ENCODE measurements around the gene RAB3D. TPM values are rescaled to one million over a fixed set of nuclear protein-coding genes. Genes with fewer than 3 reads are reported as not detected.
"Not testable (repeated sequence)": the region's sequence is repeated elsewhere in the genome, so short reads cannot be mapped to it uniquely, and the experiment has no call there.

Gene RAB3D
- polyA plus RNA-seq, 1 donor: 82.9 TPM

GRCh38 chr19:11324079-11324661, 15.3 kb downstream of the RAB3D start:
- peak overlapping the region; percentile 53 for H3K27ac ChIP-seq (ENCODE audit: low read length)
- DNase-seq: peak; percentile 47 to 75
- H3K27me3 ChIP-seq (ENCODE audit: control insufficient read depth, insufficient read depth, low read length): no peaks in the 10 kb centered on the region
- peaks cover 13% of the 10 kb centered on the region for H3K4me1 ChIP-seq (ENCODE audit: control insufficient read depth, insufficient read depth, low read length)
- no peak overlapping the region for H3K4me3 ChIP-seq (ENCODE audit: low read length)
- H3K36me3 ChIP-seq (ENCODE audit: control insufficient read depth, insufficient read depth, low read length): peaks cover 44% of the 10 kb centered on the region
- no peaks in the 10 kb centered on the region for H3K9me3 ChIP-seq (ENCODE audit: control insufficient read depth, low read depth, low read length)
- WGBS (ENCODE audit: insufficient coverage, low lambda C conversion rate): no CpG with 5 or more reads among the region's 10 CpGs

GRCh38 chr19:11323601-11324078, 15.8 kb downstream of the RAB3D start:
- no CpG with 5 or more reads among the region's 5 CpGs for WGBS (ENCODE audit: insufficient coverage, low lambda C conversion rate)
- Histone ChIP-seq H3K27ac (ENCODE audit: low read length) (peak overlapping the region; percentile 53), H3K36me3 (ENCODE audit: control insufficient read depth, insufficient read depth, low read length) (peaks cover 40% of the 10 kb centered on the region), H3K4me1 (ENCODE audit: control insufficient read depth, insufficient read depth, low read length) (peaks cover 13% of the 10 kb centered on the region), H3K27me3 (ENCODE audit: control insufficient read depth, insufficient read depth, low read length) (no peaks in the 10 kb centered on the region), H3K9me3 (ENCODE audit: control insufficient read depth, low read depth, low read length) (no peaks in the 10 kb centered on the region), H3K4me3 (ENCODE audit: low read length) (no peak overlapping the region)
- no peak for DNase-seq

GRCh38 chr19:11322269-11323024, 17.0 kb downstream of the RAB3D start:
- H3K36me3 ChIP-seq (ENCODE audit: control insufficient read depth, insufficient read depth, low read length): peaks cover 34% of the 10 kb centered on the region
- H3K27ac ChIP-seq (ENCODE audit: low read length): no peak overlapping the region
- 65% methylated on average over 2 of the region's 7 CpGs for WGBS (ENCODE audit: insufficient coverage, low lambda C conversion rate)
- H3K4me1 ChIP-seq (ENCODE audit: control insufficient read depth, insufficient read depth, low read length): peaks cover 13% of the 10 kb centered on the region
- no peaks in the 10 kb centered on the region for H3K9me3 ChIP-seq (ENCODE audit: control insufficient read depth, low read depth, low read length)
- no peak for DNase-seq
- no peaks in the 10 kb centered on the region for H3K27me3 ChIP-seq (ENCODE audit: control insufficient read depth, insufficient read depth, low read length)
- no peak overlapping the region for H3K4me3 ChIP-seq (ENCODE audit: low read length)

- no CpG with 5 or more reads among the region's 14 CpGs for WGBS (ENCODE audit: insufficient coverage, low lambda C conversion rate)
- H3K27ac ChIP-seq (ENCODE audit: low read length): no peak overlapping the region
- no peaks in the 10 kb centered on the region for H3K27me3 ChIP-seq (ENCODE audit: control insufficient read depth, insufficient read depth, low read length)
- peaks cover 24% of the 10 kb centered on the region for H3K36me3 ChIP-seq (ENCODE audit: control insufficient read depth, insufficient read depth, low read length)
- DNase-seq: peak in 1 of 2 donors; percentile 42
- H3K4me1 ChIP-seq (ENCODE audit: control insufficient read depth, insufficient read depth, low read length): peaks cover 13% of the 10 kb centered on the region
- H3K9me3 ChIP-seq (ENCODE audit: control insufficient read depth, low read depth, low read length): no peaks in the 10 kb centered on the region
- H3K4me3 ChIP-seq (ENCODE audit: low read length): no peak overlapping the region
These were observed 18.0 kb downstream of the RAB3D start for GRCh38 chr19:11321191-11322126.

GRCh38 chr19:11320278-11320995, 19.0 kb downstream of the RAB3D start:
- not testable (repeated sequence) for H3K9me3 ChIP-seq (ENCODE audit: control insufficient read depth, low read depth, low read length); H3K27ac ChIP-seq (ENCODE audit: low read length); DNase-seq; H3K27me3 ChIP-seq (ENCODE audit: control insufficient read depth, insufficient read depth, low read length); H3K4me3 ChIP-seq (ENCODE audit: low read length)
- H3K36me3 ChIP-seq (ENCODE audit: control insufficient read depth, insufficient read depth, low read length): peaks cover 17% of the 10 kb centered on the region
- 80% methylated on average over 2 of the region's 9 CpGs for WGBS (ENCODE audit: insufficient coverage, low lambda C conversion rate)
- peaks cover 13% of the 10 kb centered on the region for H3K4me1 ChIP-seq (ENCODE audit: control insufficient read depth, insufficient read depth, low read length)

- Histone ChIP-seq H3K27ac (ENCODE audit: low read length) (no peak overlapping the region), H3K36me3 (ENCODE audit: control insufficient read depth, insufficient read depth, low read length) (no peaks in the 10 kb centered on the region), H3K27me3 (ENCODE audit: control insufficient read depth, insufficient read depth, low read length) (no peaks in the 10 kb centered on the region), H3K4me3 (ENCODE audit: low read length) (no peak overlapping the region), H3K9me3 (ENCODE audit: control insufficient read depth, low read depth, low read length) (peaks cover 3% of the 10 kb centered on the region), H3K4me1 (ENCODE audit: control insufficient read depth, insufficient read depth, low read length) (no peaks in the 10 kb centered on the region)
- WGBS (ENCODE audit: insufficient coverage, low lambda C conversion rate): no CpG with 5 or more reads among the region's 9 CpGs
- no peak for DNase-seq
These were observed 33.1 kb downstream of the RAB3D start for GRCh38 chr19:11306337-11306736.

GRCh38 chr19:11304936-11305335, 34.5 kb downstream of the RAB3D start:
- Histone ChIP-seq H3K4me1 (ENCODE audit: control insufficient read depth, insufficient read depth, low read length) (no peaks in the 10 kb centered on the region), H3K4me3 (ENCODE audit: low read length) (no peak overlapping the region), H3K9me3 (ENCODE audit: control insufficient read depth, low read depth, low read length) (no peaks in the 10 kb centered on the region), H3K27ac (ENCODE audit: low read length) (no peak overlapping the region), H3K36me3 (ENCODE audit: control insufficient read depth, insufficient read depth, low read length) (no peaks in the 10 kb centered on the region), H3K27me3 (ENCODE audit: control insufficient read depth, insufficient read depth, low read length) (no peaks in the 10 kb centered on the region)
- no peak for DNase-seq
- no CpG with 5 or more reads among the region's 5 CpGs for WGBS (ENCODE audit: insufficient coverage, low lambda C conversion rate)

- Histone ChIP-seq H3K9me3 (ENCODE audit: control insufficient read depth, low read depth, low read length) (no peaks in the 10 kb centered on the region), H3K27ac (ENCODE audit: low read length) (no peak overlapping the region), H3K4me3 (ENCODE audit: low read length) (no peak overlapping the region), H3K4me1 (ENCODE audit: control insufficient read depth, insufficient read depth, low read length) (no peaks in the 10 kb centered on the region), H3K36me3 (ENCODE audit: control insufficient read depth, insufficient read depth, low read length) (no peaks in the 10 kb centered on the region), H3K27me3 (ENCODE audit: control insufficient read depth, insufficient read depth, low read length) (no peaks in the 10 kb centered on the region)
- no CpG with 5 or more reads among the region's 11 CpGs for WGBS (ENCODE audit: insufficient coverage, low lambda C conversion rate)
- no peak for DNase-seq
These were observed 38.7 kb downstream of the RAB3D start for GRCh38 chr19:11300811-11301120.

GRCh38 chr19:11299946-11300810, 39.3 kb downstream of the RAB3D start:
- no peaks in the 10 kb centered on the region for H3K27me3 ChIP-seq (ENCODE audit: control insufficient read depth, insufficient read depth, low read length)
- no peak for DNase-seq
- WGBS (ENCODE audit: insufficient coverage, low lambda C conversion rate): 90% methylated on average over 2 of the region's 8 CpGs
- no peaks in the 10 kb centered on the region for H3K4me1 ChIP-seq (ENCODE audit: control insufficient read depth, insufficient read depth, low read length)
- H3K4me3 ChIP-seq (ENCODE audit: low read length): no peak overlapping the region
- H3K36me3 ChIP-seq (ENCODE audit: control insufficient read depth, insufficient read depth, low read length): no peaks in the 10 kb centered on the region
- H3K9me3 ChIP-seq (ENCODE audit: control insufficient read depth, low read depth, low read length): no peaks in the 10 kb centered on the region
- no peak overlapping the region for H3K27ac ChIP-seq (ENCODE audit: low read length)

Measured in large intestine (tissue), 3 donors.